GM21381 (cell line): ENCODE measurements around the gene PDGFB.

ENCODE experiments used
- ATAC-seq: cut with Tn5 transposase; IDR thresholded peaks from one replicate; pipeline ENCODE4 v1.9.1; 2021; ENCODE audit warnings: mild to moderate bottlenecking, moderate library complexity; ENCODE audit not compliant: unreplicated experiment

The PDGFB gene

DNA sequence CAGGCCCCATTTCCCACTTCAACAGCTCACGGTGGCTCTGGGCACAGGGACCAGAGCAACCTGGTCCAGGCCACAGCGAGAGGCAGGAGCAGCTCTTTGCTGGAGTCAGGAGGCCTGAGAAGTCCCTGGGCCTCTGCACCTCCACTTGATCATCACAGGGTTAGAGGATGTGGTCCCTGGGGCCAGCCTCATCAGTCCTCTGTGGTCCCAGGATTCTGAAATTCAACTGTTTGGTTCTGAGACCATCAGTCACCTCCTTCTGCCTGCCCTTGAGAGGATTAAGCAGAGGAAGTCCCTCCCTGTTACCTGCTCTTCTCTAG, 67.4 kb downstream of the PDGFB start:
- ATAC-seq = no peak

- ATAC-seq = no peak
These were observed 67.9 kb downstream of the PDGFB start for GRCh38 chr22:39176714-39177455.

GRCh38 chr22:39176143-39176713, 68.6 kb downstream of the PDGFB start:
- ATAC-seq = no peak

- ATAC-seq = no peak
These were observed 69.2 kb downstream of the PDGFB start for GRCh38 chr22:39175353-39176142.

GRCh38 chr22:39174498-39175352, 70.1 kb downstream of the PDGFB start:
- ATAC-seq = no peak

DNA sequence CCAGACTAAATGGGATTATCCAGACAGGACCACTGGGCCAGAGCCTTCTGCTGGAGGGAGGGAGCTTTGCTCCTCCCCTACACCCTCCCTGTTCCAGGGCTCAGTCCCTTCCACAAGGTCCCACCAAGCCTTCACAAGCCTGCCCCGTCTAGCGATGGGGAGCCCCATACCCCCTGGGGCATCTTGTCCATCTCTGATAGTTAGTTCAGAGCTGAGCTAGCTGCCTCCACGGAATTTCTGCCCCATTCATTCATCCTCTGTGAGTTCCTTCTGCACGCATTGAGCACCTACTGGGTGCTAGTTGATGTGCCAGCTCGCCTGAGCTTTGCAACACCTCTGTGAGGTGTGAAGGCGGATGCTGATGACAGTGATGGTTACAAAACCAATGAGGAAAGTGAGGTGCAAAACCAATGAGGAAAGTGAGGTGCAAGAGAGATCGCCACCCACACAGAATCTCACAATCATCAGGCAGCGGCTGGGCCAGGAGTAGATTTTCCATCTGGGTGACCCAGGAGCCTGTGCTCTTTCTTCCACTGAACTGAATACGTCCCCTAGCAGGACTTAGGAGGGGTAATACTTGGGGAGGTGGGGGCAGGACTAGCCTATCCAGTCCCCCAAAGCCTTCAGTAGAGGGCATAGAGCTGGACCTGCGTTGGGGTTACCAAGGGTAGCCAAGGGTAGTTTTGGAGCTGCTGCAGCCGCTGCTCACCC, 70.8 kb downstream of the PDGFB start:
- no peak for ATAC-seq
